Lower lobe of right lung (tissue), 2 donors: Measurements from ENCODE around the gene ROBO1. TPM values are rescaled to one million over a fixed set of nuclear protein-coding genes. Genes with fewer than 3 reads are reported as not detected.
A peak's percentile ranks its signal among the peaks of the same experiment; 100 is the strongest.

Experiments
- ATAC-seq, 2 donors: fragments of 200-7000 bp; cut with Tn5 transposase; one replicate each; pipeline ENCODE4 v1.9.1; 2020 to 2022; ENCODE audit warnings: mild to moderate bottlenecking in 2 of 2, moderate library complexity in 2 of 2
- DNase-seq: peaks from one replicate; pipeline ENCODE4 v3.0.0-alpha.2; 2020
- H3K27ac ChIP-seq: fragments of 200-600 bp; one replicate; pipeline ENCODE4 v1.8.0; 2022
- H3K27me3 ChIP-seq: fragments of 200-600 bp; one replicate; pipeline ENCODE4 v1.8.0; 2022; ENCODE audit warnings: low read depth
- H3K36me3 ChIP-seq: fragments of 200-600 bp; one replicate; pipeline ENCODE4 v1.8.0; 2022; ENCODE audit warnings: mild to moderate bottlenecking
- H3K4me1 ChIP-seq: fragments of 200-600 bp; one replicate; pipeline ENCODE4 v1.8.0; 2022
- H3K4me3 ChIP-seq: fragments of 200-600 bp; one replicate; pipeline ENCODE4 v1.8.0; 2022; ENCODE audit warnings: mild to moderate bottlenecking
- H3K9me3 ChIP-seq: fragments of 200-600 bp; one replicate; pipeline ENCODE4 v1.8.0; 2022
- CTCF ChIP-seq: fragments of 200-600 bp; IDR thresholded peaks from one replicate; pipeline ENCODE4 v1.8.0; 2022; ENCODE audit warnings: antibody characterized with exemption, mild to moderate bottlenecking
- intact Hi-C: fragments of 100-400 bp; cut with DNase I; formaldehyde crosslinking; loops from one replicate; pipeline ENCODE4 v1.11.0; 2022
- total RNA-seq: library from RNA; stranded (reverse); fragmentation: NEBNext Ultra II Directional; extraction: Animal tissue kit (Norgen Biotek cat#: 25700); gene quantifications from one replicate; pipeline ENCODE4 v1.2.1, GENCODE V29; 2021
- donor health status: DM: no; HTN: yes; CAD: no; lungs with severe emphysema.

Gene ROBO1
- total RNA-seq, 1 donor from 2014 or later, result 14.8 TPM

- no peaks in the 10 kb centered on the region for H3K27me3 ChIP-seq
- peak in 1 of 2 donors; percentile 57 for ATAC-seq
- H3K9me3 ChIP-seq, result no peaks in the 10 kb centered on the region
- TF ChIP-seq CTCF, result no peak
- no peak overlapping the region for H3K4me3 ChIP-seq
- no peaks in the 10 kb centered on the region for H3K36me3 ChIP-seq
- intact Hi-C loops, result no loop called here
- no peaks in the 10 kb centered on the region for H3K4me1 ChIP-seq
- no peak for DNase-seq
- H3K27ac ChIP-seq, result no peak overlapping the region
Measured at GRCh38 chr3:79247725-79248043, 520.1 kb downstream of the ROBO1 start.

GRCh38 chr3:79246875-79247724 is 520.7 kb downstream of the ROBO1 start:
- intact Hi-C loops, result no loop called here
- Histone ChIP-seq H3K9me3 (no peaks in the 10 kb centered on the region), H3K36me3 (no peaks in the 10 kb centered on the region), H3K27me3 (no peaks in the 10 kb centered on the region), H3K4me3 (peak overlapping the region; percentile 12), H3K4me1 (no peaks in the 10 kb centered on the region), H3K27ac (peak overlapping the region; percentile 32)
- ATAC-seq, result no peak
- no peak for TF ChIP-seq CTCF
- DNase-seq, result no peak

- TF ChIP-seq CTCF, result no peak
- no peaks in the 10 kb centered on the region for H3K36me3 ChIP-seq
- ATAC-seq (no peak), DNase-seq (no peak)
- H3K4me1 ChIP-seq, result no peaks in the 10 kb centered on the region
- no peaks in the 10 kb centered on the region for H3K9me3 ChIP-seq
- H3K4me3 ChIP-seq, result no peak overlapping the region
- intact Hi-C loops, result no loop called here
- H3K27me3 ChIP-seq, result no peaks in the 10 kb centered on the region
- no peak overlapping the region for H3K27ac ChIP-seq
Measured at GRCh38 chr3:79245284-79246138, 522.3 kb downstream of the ROBO1 start.

- H3K27ac ChIP-seq, result no peak overlapping the region
- no peak overlapping the region for H3K4me3 ChIP-seq
- H3K9me3 ChIP-seq, result no peaks in the 10 kb centered on the region
- no peak for TF ChIP-seq CTCF
- intact Hi-C loops, result no loop called here
- ATAC-seq, result no peak
- no peak for DNase-seq
- H3K36me3 ChIP-seq, result no peaks in the 10 kb centered on the region
- H3K4me1 ChIP-seq, result no peaks in the 10 kb centered on the region
- H3K27me3 ChIP-seq, result no peaks in the 10 kb centered on the region
Measured at GRCh38 chr3:79236496-79236895, 531.3 kb downstream of the ROBO1 start.

GRCh38 chr3:79233431-79234060 is 534.3 kb downstream of the ROBO1 start:
- no peak overlapping the region for H3K27ac ChIP-seq
- H3K4me3 ChIP-seq, result no peak overlapping the region
- no peaks in the 10 kb centered on the region for H3K4me1 ChIP-seq
- TF ChIP-seq CTCF, result no peak
- ATAC-seq (no peak), DNase-seq (no peak)
- no peaks in the 10 kb centered on the region for H3K36me3 ChIP-seq
- H3K9me3 ChIP-seq, result no peaks in the 10 kb centered on the region
- intact Hi-C loops, result no loop called here
- no peaks in the 10 kb centered on the region for H3K27me3 ChIP-seq
